Ascending aorta (tissue), 2 donors: ENCODE data around the gene KLHL34. TPM values are rescaled to one million over a fixed set of nuclear protein-coding genes. Genes with fewer than 3 reads are reported as not detected.

Experiments
- DNase-seq, 2 donors: peaks; one replicate each; pipeline ENCODE4 v3.0.0-alpha.2; 2019; ENCODE audit warnings: low spot score in 2 of 2
- H3K27ac ChIP-seq, 2 donors: fragments of 200-600 bp; sonication (generic); one replicate each; pipeline ENCODE4 v1.5.1; 2016 to 2017; ENCODE audit warnings: mild to moderate bottlenecking in 1 of 2
- H3K27me3 ChIP-seq: fragments of 200-600 bp; sonication (generic); one replicate; pipeline ENCODE4 v1.5.1; 2017
- H3K36me3 ChIP-seq, 2 donors: fragments of 200-600 bp; sonication (generic); one replicate each; pipeline ENCODE4 v1.5.1; 2016
- H3K4me1 ChIP-seq, 2 donors: fragments of 200-600 bp; sonication (generic); one replicate each; pipeline ENCODE4 v1.5.1; 2016 to 2017; ENCODE audit warnings: mild to moderate bottlenecking in 1 of 2
- H3K4me3 ChIP-seq, 2 donors: fragments of 200-600 bp; sonication (generic); one replicate each; pipeline ENCODE4 v1.5.1; 2016 to 2017; ENCODE audit warnings: mild to moderate bottlenecking in 1 of 2
- H3K9me3 ChIP-seq, 2 donors: fragments of 200-600 bp; sonication (generic); one replicate each; pipeline ENCODE4 v1.5.1; 2016
- intact Hi-C: fragments of 100-400 bp; cut with DNase I; formaldehyde crosslinking; loops from one replicate; pipeline ENCODE4 v1.15.1; 2023
- total RNA-seq: library from RNA; depleted of rRNA; stranded (reverse); fragments of >200 nt; gene quantifications from one replicate; pipeline ENCODE4 v1.1.0, GENCODE V29; 2016
- TF ChIP-seq, protein P1 (sequence below), 3 experiments: fragments of 200-600 bp in 2 of 3; fragments of 450-650 bp in 1 of 3; sonication (generic) in 2 of 3; IDR thresholded peaks; one replicate each; pipeline ENCODE4 v1.5.1; 2016 to 2019; ENCODE audit warnings: antibody characterized with exemption in 3 of 3, mild to moderate bottlenecking in 1 of 3, moderate library complexity in 1 of 3

KLHL34 gene
- total RNA-seq, 1 donor from 2014 or later, result not detected

DNA sequence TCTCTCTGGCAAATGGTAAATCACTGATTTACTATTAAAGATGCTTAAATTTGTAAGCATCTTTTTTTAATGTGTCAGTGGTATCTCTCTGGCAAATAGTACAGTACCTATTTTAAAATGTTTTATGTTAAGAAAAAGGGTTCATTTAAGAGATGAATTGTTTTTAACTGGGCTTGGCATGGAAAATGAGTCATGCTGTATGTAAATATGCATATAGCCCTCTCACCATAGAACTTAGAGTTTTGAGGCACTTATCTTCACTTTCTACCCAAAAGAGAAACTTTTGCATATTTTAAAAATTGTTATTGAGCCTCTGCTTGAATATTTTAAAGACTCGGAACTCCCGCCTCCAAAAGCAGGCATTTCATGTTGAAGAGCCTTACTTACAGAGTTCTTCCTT, 37.9 kb downstream of the KLHL34 start:
- no peaks in the 10 kb centered on the region for H3K4me1 ChIP-seq
- intact Hi-C loops, result no loop called here
- H3K27me3 ChIP-seq, result no peaks in the 10 kb centered on the region
- no peak overlapping the region for H3K27ac ChIP-seq
- no peaks in the 10 kb centered on the region for H3K9me3 ChIP-seq
- no peak for DNase-seq
- TF ChIP-seq, protein P1, sequence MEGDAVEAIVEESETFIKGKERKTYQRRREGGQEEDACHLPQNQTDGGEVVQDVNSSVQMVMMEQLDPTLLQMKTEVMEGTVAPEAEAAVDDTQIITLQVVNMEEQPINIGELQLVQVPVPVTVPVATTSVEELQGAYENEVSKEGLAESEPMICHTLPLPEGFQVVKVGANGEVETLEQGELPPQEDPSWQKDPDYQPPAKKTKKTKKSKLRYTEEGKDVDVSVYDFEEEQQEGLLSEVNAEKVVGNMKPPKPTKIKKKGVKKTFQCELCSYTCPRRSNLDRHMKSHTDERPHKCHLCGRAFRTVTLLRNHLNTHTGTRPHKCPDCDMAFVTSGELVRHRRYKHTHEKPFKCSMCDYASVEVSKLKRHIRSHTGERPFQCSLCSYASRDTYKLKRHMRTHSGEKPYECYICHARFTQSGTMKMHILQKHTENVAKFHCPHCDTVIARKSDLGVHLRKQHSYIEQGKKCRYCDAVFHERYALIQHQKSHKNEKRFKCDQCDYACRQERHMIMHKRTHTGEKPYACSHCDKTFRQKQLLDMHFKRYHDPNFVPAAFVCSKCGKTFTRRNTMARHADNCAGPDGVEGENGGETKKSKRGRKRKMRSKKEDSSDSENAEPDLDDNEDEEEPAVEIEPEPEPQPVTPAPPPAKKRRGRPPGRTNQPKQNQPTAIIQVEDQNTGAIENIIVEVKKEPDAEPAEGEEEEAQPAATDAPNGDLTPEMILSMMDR (IDR thresholded peaks at IDR 0.05), result no peak
- no peaks in the 10 kb centered on the region for H3K36me3 ChIP-seq
- no peak overlapping the region for H3K4me3 ChIP-seq

DNA sequence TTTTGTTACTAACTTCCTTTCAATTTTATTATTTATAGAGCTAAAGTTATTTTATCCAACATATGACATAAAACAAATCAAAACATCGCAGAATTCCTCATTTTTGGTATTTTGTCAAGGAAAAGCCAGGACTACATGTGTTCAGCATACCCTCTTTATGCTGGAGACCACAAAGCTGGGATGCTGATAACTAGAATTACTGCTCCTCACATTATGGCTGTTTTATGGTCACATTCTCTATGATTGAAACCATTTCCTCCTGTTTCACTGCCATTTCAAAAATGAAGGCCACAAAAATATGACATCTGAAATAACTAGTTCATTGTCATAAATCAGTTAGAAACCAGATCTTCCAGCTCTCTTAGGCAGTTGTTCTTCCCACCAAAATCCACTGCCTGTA, 41.7 kb downstream of the KLHL34 start:
- no peaks in the 10 kb centered on the region for H3K27me3 ChIP-seq
- TF ChIP-seq, protein P1 (IDR thresholded peaks at IDR 0.05), result no peak
- intact Hi-C loops, result no loop called here
- no peak overlapping the region for H3K4me3 ChIP-seq
- H3K4me1 ChIP-seq, result no peaks in the 10 kb centered on the region
- DNase-seq, result no peak
- no peak overlapping the region for H3K27ac ChIP-seq
- no peaks in the 10 kb centered on the region for H3K36me3 ChIP-seq
- H3K9me3 ChIP-seq, result no peaks in the 10 kb centered on the region

DNA sequence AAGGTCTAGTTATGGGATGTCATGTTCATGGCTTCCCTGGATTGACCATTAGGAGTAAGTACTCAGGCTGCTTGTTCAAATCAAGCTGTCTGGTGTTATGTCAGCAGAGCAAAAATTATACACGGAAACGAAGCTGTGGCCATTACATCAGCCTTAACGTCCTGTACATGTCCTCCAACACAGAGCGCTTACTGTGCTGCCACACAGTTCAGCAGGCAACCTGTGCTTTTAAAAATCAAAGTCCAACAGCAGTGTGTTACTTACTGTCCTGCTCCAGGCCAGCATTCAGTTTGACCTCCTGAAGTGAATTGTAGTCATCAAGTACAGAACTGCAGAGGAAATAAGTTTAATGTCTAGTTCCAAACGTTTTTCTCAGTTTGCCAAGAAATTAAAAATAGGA, 46.0 kb downstream of the KLHL34 start:
- H3K27ac ChIP-seq, result peak overlapping the region in 1 of 2 donors; percentile 22
- intact Hi-C loops, result no loop called here
- DNase-seq, result no peak
- no peaks in the 10 kb centered on the region for H3K4me1 ChIP-seq
- H3K4me3 ChIP-seq, result no peak overlapping the region
- H3K9me3 ChIP-seq, result no peaks in the 10 kb centered on the region
- H3K27me3 ChIP-seq, result no peaks in the 10 kb centered on the region
- TF ChIP-seq, protein P1 (IDR thresholded peaks at IDR 0.05), result no peak
- H3K36me3 ChIP-seq, result no peaks in the 10 kb centered on the region

DNA sequence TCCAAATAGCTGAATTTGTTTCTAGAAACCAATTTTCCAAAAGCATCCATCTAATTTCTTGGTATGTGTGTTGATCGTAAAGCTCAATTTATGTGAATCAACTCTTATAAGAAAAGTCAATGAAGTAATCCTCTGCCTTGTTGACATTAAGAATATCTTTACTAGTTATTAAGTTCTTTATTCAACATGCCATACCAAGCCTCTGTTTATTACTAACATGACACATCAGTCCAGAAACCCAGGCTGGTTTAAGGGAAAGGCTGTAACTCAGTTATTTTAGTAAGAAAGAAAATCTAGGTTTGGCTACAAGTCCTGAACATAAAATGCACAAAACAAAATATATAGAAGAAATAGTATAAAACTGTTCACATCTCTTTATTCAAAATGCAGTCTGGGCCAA, 48.0 kb downstream of the KLHL34 start:
- Histone ChIP-seq H3K4me1 (no peaks in the 10 kb centered on the region), H3K9me3 (no peaks in the 10 kb centered on the region), H3K27ac (no peak overlapping the region), H3K4me3 (no peak overlapping the region), H3K27me3 (no peaks in the 10 kb centered on the region), H3K36me3 (no peaks in the 10 kb centered on the region)
- TF ChIP-seq, protein P1 (IDR thresholded peaks at IDR 0.05), result no peak
- intact Hi-C loops, result no loop called here
- DNase-seq, result no peak

DNA sequence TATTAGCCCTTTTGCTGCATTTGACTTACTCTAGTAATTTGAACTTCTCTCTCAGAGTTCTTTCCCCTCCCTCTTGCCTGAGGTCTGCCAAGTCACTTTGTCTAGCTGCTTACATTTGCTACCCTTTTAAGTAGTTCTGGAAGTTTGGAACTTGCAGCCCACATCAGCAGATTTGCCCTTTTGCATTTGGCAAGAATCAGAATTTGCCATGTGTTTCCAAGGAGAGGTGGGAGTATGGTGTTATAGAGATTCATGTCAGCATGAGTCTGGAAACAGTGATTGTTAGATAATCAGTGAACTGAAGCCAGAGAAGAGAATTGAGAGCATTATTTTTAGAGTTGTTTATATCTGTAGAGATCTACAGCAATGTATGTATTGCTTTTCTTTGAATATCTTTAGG, 52.1 kb downstream of the KLHL34 start:
- Histone ChIP-seq H3K4me1 (no peaks in the 10 kb centered on the region), H3K4me3 (no peak overlapping the region), H3K27me3 (no peaks in the 10 kb centered on the region), H3K36me3 (no peaks in the 10 kb centered on the region), H3K27ac (no peak overlapping the region), H3K9me3 (no peaks in the 10 kb centered on the region)
- TF ChIP-seq, protein P1 (IDR thresholded peaks at IDR 0.05), result no peak
- intact Hi-C loops, result no loop called here
- no peak for DNase-seq

Other genes with a start within 250 kb of the KLHL34 start
- not detected for gene SMPX, start 99.8 kb upstream of the KLHL34 start, total RNA-seq
- gene MBTPS2, start 181.3 kb upstream of the KLHL34 start, total RNA-seq, result 6.2 TPM
- gene YY2, start 197.7 kb upstream of the KLHL34 start, total RNA-seq, result not detected